Measurements from ENCODE around the gene NCLN. TPM values are rescaled to one million over a fixed set of nuclear protein-coding genes. Genes with fewer than 3 reads are reported as not detected.

NCLN gene
- total RNA-seq (2014; rRNA removed; shearing (Covaris generic)): 67.4 and 75.8 TPM in 2 replicates

GRCh38 chr19:3185461-3186159, at the start of gene NCLN:
Gene NCLN (plus strand): TSS chr19:3185930. CDS start chr19:3186031, 101 bp downstream.

GRCh38 chr19:3135961-3136683, 49.6 kb upstream of the NCLN start, which contains the start of gene GNA15:
Gene GNA15 (plus strand): TSS chr19:3136033. CDS start chr19:3136451, 418 bp downstream.

GRCh38 chr19:3178377-3178972, 7.3 kb upstream of the NCLN start, which contains the start of gene S1PR4:
Gene S1PR4 (plus strand): TSS chr19:3178769. CDS start chr19:3178793, 24 bp downstream.

GRCh38 chr19:3224346-3225168, 38.8 kb downstream of the NCLN start, which contains the start of gene CELF5:
Gene CELF5 (plus strand): TSS chr19:3224661. CDS start chr19:3224740, 79 bp downstream.

Other genes starting within 250 kb of the NCLN start
- 0.53 and 2.5 TPM in 2 replicates for gene ZNF77, start 241.0 kb upstream of the NCLN start, total RNA-seq (2014; rRNA removed; shearing (Covaris generic))
- gene TLE6, start 208.4 kb upstream of the NCLN start, total RNA-seq (2014; rRNA removed; shearing (Covaris generic)): 1.4 and 1.5 TPM in 2 replicates
- gene TLE2, start 156.7 kb upstream of the NCLN start, total RNA-seq (2014; rRNA removed; shearing (Covaris generic)): 1.0 and 6.4 TPM in 2 replicates
- 311 and 354 TPM in 2 replicates for gene TLE5, start 123.4 kb upstream of the NCLN start, total RNA-seq (2014; rRNA removed; shearing (Covaris generic))
- 36.3 and 36.4 TPM in 2 replicates for gene GNA11, start 91.6 kb upstream of the NCLN start, total RNA-seq (2014; rRNA removed; shearing (Covaris generic))
- gene GNA15, start 49.9 kb upstream of the NCLN start, total RNA-seq (2014; rRNA removed; shearing (Covaris generic)): not detected in 2 replicates
- 5.3 and 9.9 TPM in 2 replicates for gene S1PR4, start 7.2 kb upstream of the NCLN start, total RNA-seq (2014; rRNA removed; shearing (Covaris generic))
- not detected in 2 replicates for gene CELF5, start 38.7 kb downstream of the NCLN start, total RNA-seq (2014; rRNA removed; shearing (Covaris generic))
- gene NFIC, start 180.7 kb downstream of the NCLN start, total RNA-seq (2014; rRNA removed; shearing (Covaris generic)): 29.2 and 39.6 TPM in 2 replicates